H9 (cell line): Measurements from ENCODE around the gene ADAMTS5. TPM values are rescaled to one million over a fixed set of nuclear protein-coding genes. Genes with fewer than 3 reads are reported as not detected.

Experiments used
- DNase-seq: peaks from one replicate; pipeline ENCODE4 v3.0.0-alpha.2; 2017
- H2AFZ ChIP-seq: one replicate; pipeline ENCODE4 v1.6.1; 2013; ENCODE audit warnings: mild to moderate bottlenecking, low read length, control low read depth, moderate library complexity
- H2AK5ac ChIP-seq: 2 replicates; pipeline ENCODE4 v1.6.1; 2013; ENCODE audit warnings: low read length, control low read depth, mixed read lengths; ENCODE audit not compliant: insufficient read length
- H2BK120ac ChIP-seq: one replicate; pipeline ENCODE4 v1.6.1; 2013; ENCODE audit warnings: low read depth, mild to moderate bottlenecking, low read length, control low read depth, inconsistent platforms; ENCODE audit not compliant: poor library complexity, severe bottlenecking
- H2BK12ac ChIP-seq: 2 replicates; pipeline ENCODE4 v1.6.1; 2013; ENCODE audit warnings: low read length, control low read depth, mixed read lengths, low read depth; ENCODE audit not compliant: insufficient read length
- H2BK15ac ChIP-seq: 2 replicates; pipeline ENCODE4 v1.6.1; 2013; ENCODE audit warnings: low read depth, low read length, control low read depth
- H2BK20ac ChIP-seq: one replicate; pipeline ENCODE4 v1.6.1; 2013; ENCODE audit warnings: low read depth, mild to moderate bottlenecking, low read length, control low read depth, inconsistent platforms; ENCODE audit not compliant: poor library complexity, severe bottlenecking
- H2BK5ac ChIP-seq: 2 replicates; pipeline ENCODE4 v1.6.1; 2013; ENCODE audit warnings: low read length, control low read depth, mixed read lengths; ENCODE audit not compliant: insufficient read length
- H3K14ac ChIP-seq: 2 replicates; pipeline ENCODE4 v1.6.1; 2013; ENCODE audit warnings: low read length, control low read depth; ENCODE audit not compliant: insufficient read depth
- H3K18ac ChIP-seq: 2 replicates; pipeline ENCODE4 v1.6.1; 2013; ENCODE audit warnings: low read depth, mild to moderate bottlenecking, mixed read lengths, low read length, control low read depth; ENCODE audit not compliant: insufficient read length
- H3K23ac ChIP-seq: 2 replicates; pipeline ENCODE4 v1.6.1; 2013; ENCODE audit warnings: low read length, control low read depth, mixed read lengths, low read depth; ENCODE audit not compliant: insufficient read length
- H3K23me2 ChIP-seq: 2 replicates; pipeline ENCODE4 v1.6.1; 2013; ENCODE audit warnings: low read depth, mild to moderate bottlenecking, mixed read lengths, low read length, control low read depth; ENCODE audit not compliant: insufficient read length, poor library complexity, severe bottlenecking
- H3K27ac ChIP-seq: 2 replicates; pipeline ENCODE4 v1.5.1; 2013; ENCODE audit warnings: low read length, control low read depth, mixed read lengths, low read depth; ENCODE audit not compliant: insufficient read length
- H3K27me3 ChIP-seq: 2 replicates; pipeline ENCODE4 v1.6.1; 2013; ENCODE audit warnings: low read length, control low read depth, inconsistent platforms; ENCODE audit not compliant: insufficient read depth
- H3K4ac ChIP-seq: 2 replicates; pipeline ENCODE4 v1.6.1; 2013; ENCODE audit warnings: low read depth, mild to moderate bottlenecking, control low read depth, inconsistent platforms, low read length, moderate library complexity
- H3K4me1 ChIP-seq: 2 replicates; pipeline ENCODE4 v1.6.1; 2013; ENCODE audit warnings: low read length, control low read depth, inconsistent platforms; ENCODE audit not compliant: insufficient read depth
- H3K4me2 ChIP-seq: 2 replicates; pipeline ENCODE4 v1.6.1; 2013; ENCODE audit warnings: low read length, control low read depth, mixed read lengths; ENCODE audit not compliant: insufficient read length, insufficient read depth
- H3K56ac ChIP-seq: 2 replicates; pipeline ENCODE4 v1.6.1; 2013; ENCODE audit warnings: low read depth, mild to moderate bottlenecking, mixed read lengths, low read length, control low read depth; ENCODE audit not compliant: insufficient read length
- H3K79me1 ChIP-seq: 2 replicates; pipeline ENCODE4 v1.6.1; 2013; ENCODE audit warnings: low read depth, mild to moderate bottlenecking, moderate library complexity, low read length, control low read depth, inconsistent platforms; ENCODE audit not compliant: insufficient read depth, poor library complexity, severe bottlenecking
- H3K79me2 ChIP-seq: 2 replicates; pipeline ENCODE4 v1.6.1; 2013; ENCODE audit warnings: low read length, control low read depth, inconsistent platforms; ENCODE audit not compliant: insufficient read depth
- H3K9ac ChIP-seq: 2 replicates; pipeline ENCODE4 v1.6.1; 2013; ENCODE audit warnings: low read length, control low read depth, mixed read lengths; ENCODE audit not compliant: insufficient read length; ENCODE audit errors: extremely low read depth
- H3K9me3 ChIP-seq: one replicate; pipeline ENCODE4 v1.6.1; 2013; ENCODE audit warnings: low read depth, low read length, inconsistent platforms; ENCODE audit not compliant: control insufficient read depth
- H3T11ph ChIP-seq: one replicate; pipeline ENCODE4 v1.6.1; 2013; ENCODE audit warnings: mild to moderate bottlenecking, low read length, control low read depth, inconsistent platforms
- H4K20me1 ChIP-seq: one replicate; pipeline ENCODE4 v1.6.1; 2013; ENCODE audit not compliant: control insufficient read depth, insufficient read length, insufficient read depth
- H4K5ac ChIP-seq: 2 replicates; pipeline ENCODE4 v1.6.1; 2013; ENCODE audit warnings: low read depth, mild to moderate bottlenecking, mixed read lengths, low read length, control low read depth; ENCODE audit not compliant: insufficient read length
- H4K8ac ChIP-seq: replicated peaks from 2 replicates; pipeline ENCODE4 v1.6.1; 2013; ENCODE audit warnings: low read length, control low read depth, mixed read lengths, low read depth; ENCODE audit not compliant: insufficient read length
- H4K91ac ChIP-seq: 2 replicates; pipeline ENCODE4 v1.6.1; 2013; ENCODE audit warnings: low read depth, mild to moderate bottlenecking, moderate library complexity, mixed read lengths, low read length, control low read depth; ENCODE audit not compliant: insufficient read length
- H3K27ac Mint-ChIP-seq, 3 experiments: 2 replicates in 2 of 3; 3 replicates in 1 of 3; pipeline ENCODE4 v1.8.0; 2020 to 2021; ENCODE audit warnings: mixed read lengths in 3 of 3, mild to moderate bottlenecking in 1 of 3, moderate library complexity in 1 of 3
- H3K27me3 Mint-ChIP-seq: 2 replicates; pipeline ENCODE4 v1.8.0; 2021; ENCODE audit warnings: low read depth, mild to moderate bottlenecking, moderate library complexity, mixed read lengths
- H3K36me3 Mint-ChIP-seq, 3 experiments: 2 replicates in 2 of 3; 3 replicates in 1 of 3; pipeline ENCODE4 v1.8.0; 2020 to 2021; ENCODE audit warnings: low read depth in 3 of 3, mixed read lengths in 3 of 3; ENCODE audit not compliant: insufficient read depth in 1 of 3
- H3K4me1 Mint-ChIP-seq, 2 experiments: 2 replicates each; pipeline ENCODE4 v1.8.0; 2020; ENCODE audit warnings: mixed read lengths in 2 of 2
- H3K4me3 Mint-ChIP-seq, 2 experiments: 2 replicates in 1 of 2; 3 replicates in 1 of 2; pipeline ENCODE4 v1.8.0; 2020 to 2021; ENCODE audit warnings: mild to moderate bottlenecking in 2 of 2, mixed read lengths in 2 of 2, moderate library complexity in 1 of 2
- H3K9me3 Mint-ChIP-seq, 2 experiments: 2 replicates in 1 of 2; 3 replicates in 1 of 2; pipeline ENCODE4 v1.8.0; 2020; ENCODE audit warnings: mild to moderate bottlenecking in 2 of 2, mixed read lengths in 2 of 2, moderate library complexity in 1 of 2
- WGBS: extraction: QIAGEN DNeasy Blood & Tissue Kit; methylation state at CpG from one replicate; pipeline ENCODE4 v1.1.7; 2013; ENCODE audit warnings: missing lambda C conversion rate, low lambda C conversion rate, mixed read lengths; ENCODE audit not compliant: insufficient read length; ENCODE audit errors: extremely low coverage; 5-methylcytosine and 5-hydroxymethylcytosine counted together
- total RNA-seq: library from RNA; stranded (reverse); gene quantifications from 2 replicates; pipeline ENCODE4 v1.2.1, GENCODE V29; 2021
- TF ChIP-seq, protein P1 (sequence below): fragments of 200-600 bp; sonication (generic); conservative IDR thresholded peaks from 3 replicates; pipeline ENCODE4 v1.8.0; 2021; ENCODE audit warnings: antibody characterized with exemption, mild to moderate bottlenecking

Gene ADAMTS5
- total RNA-seq, 1 experiment from 2014 or later = 0.90 TPM

- peaks cover 0 to 1% (median 0%) of the 10 kb centered on the region in 3 experiments; a peak in 2 of 7 replicates for H3K36me3 Mint-ChIP-seq
- no peak overlapping the region for H3K23ac ChIP-seq
- no peak overlapping the region for H2BK12ac ChIP-seq
- H3K9me3 ChIP-seq = no peaks in the 10 kb centered on the region
- no peak overlapping the region for H3K27ac ChIP-seq
- H2BK20ac ChIP-seq = no peak overlapping the region
- no peak overlapping the region for H3K56ac ChIP-seq
- no peak overlapping the region for H2BK15ac ChIP-seq
- no CpG with 5 or more reads among the region's 66 CpGs for WGBS
- no peak overlapping the region for H2AK5ac ChIP-seq
- 0 out of 2 replicates have a peak overlapping the region, but pooled peaks have one; percentile 14 for H3K14ac ChIP-seq
- H4K5ac ChIP-seq = no peak overlapping the region
- H4K91ac ChIP-seq = no peak overlapping the region
- peak overlapping the region; percentile 67 for H3K4me2 ChIP-seq
- peak overlapping the region; percentile 83 to 96 for H3K4me3 Mint-ChIP-seq
- H3K4ac ChIP-seq = no peak overlapping the region
- H3K79me2 ChIP-seq = no peaks in the 10 kb centered on the region
- peaks cover 4% of the 10 kb centered on the region; the same call in 1 of the 2 replicates for H3K4me1 ChIP-seq
- H3K18ac ChIP-seq = no peak overlapping the region
- DNase-seq = peak; percentile 71
- no peak overlapping the region for H3K9ac ChIP-seq
- no peak overlapping the region for H2AFZ ChIP-seq
- H3K27ac Mint-ChIP-seq = no peak overlapping the region
- H2BK5ac ChIP-seq = no peak overlapping the region
- H2BK120ac ChIP-seq = no peak overlapping the region
- peaks cover 28 to 31% of the 10 kb centered on the region in 2 experiments for H3K4me1 Mint-ChIP-seq
- no peaks in the 10 kb centered on the region for H3K79me1 ChIP-seq
- H3K23me2 ChIP-seq = peaks cover 23% of the 10 kb centered on the region
- H4K20me1 ChIP-seq = no peaks in the 10 kb centered on the region
- H3T11ph ChIP-seq = no peak overlapping the region
- TF ChIP-seq, protein P1, sequence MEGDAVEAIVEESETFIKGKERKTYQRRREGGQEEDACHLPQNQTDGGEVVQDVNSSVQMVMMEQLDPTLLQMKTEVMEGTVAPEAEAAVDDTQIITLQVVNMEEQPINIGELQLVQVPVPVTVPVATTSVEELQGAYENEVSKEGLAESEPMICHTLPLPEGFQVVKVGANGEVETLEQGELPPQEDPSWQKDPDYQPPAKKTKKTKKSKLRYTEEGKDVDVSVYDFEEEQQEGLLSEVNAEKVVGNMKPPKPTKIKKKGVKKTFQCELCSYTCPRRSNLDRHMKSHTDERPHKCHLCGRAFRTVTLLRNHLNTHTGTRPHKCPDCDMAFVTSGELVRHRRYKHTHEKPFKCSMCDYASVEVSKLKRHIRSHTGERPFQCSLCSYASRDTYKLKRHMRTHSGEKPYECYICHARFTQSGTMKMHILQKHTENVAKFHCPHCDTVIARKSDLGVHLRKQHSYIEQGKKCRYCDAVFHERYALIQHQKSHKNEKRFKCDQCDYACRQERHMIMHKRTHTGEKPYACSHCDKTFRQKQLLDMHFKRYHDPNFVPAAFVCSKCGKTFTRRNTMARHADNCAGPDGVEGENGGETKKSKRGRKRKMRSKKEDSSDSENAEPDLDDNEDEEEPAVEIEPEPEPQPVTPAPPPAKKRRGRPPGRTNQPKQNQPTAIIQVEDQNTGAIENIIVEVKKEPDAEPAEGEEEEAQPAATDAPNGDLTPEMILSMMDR = no peak
- H4K8ac ChIP-seq = no peak overlapping the region
- peaks cover 7% of the 10 kb centered on the region; the same call in 1 of the 2 replicates for H3K27me3 ChIP-seq
- H3K9me3 Mint-ChIP-seq = no peaks in the 10 kb centered on the region
- peaks cover 58% of the 10 kb centered on the region for H3K27me3 Mint-ChIP-seq
These were observed 844 bp downstream of the ADAMTS5 start for GRCh38 chr21:26965907-26966581.
